Natural killer cell (primary cell): ENCODE data around the gene KIF1A. TPM values are rescaled to one million over a fixed set of nuclear protein-coding genes. Genes with fewer than 3 reads are reported as not detected.

Experiments used
- ATAC-seq, 3 donors: fragments of 150-1000 bp in 2 of 3; fragments of 200-7000 bp in 1 of 3; cut with Tn5 transposase; 1 replicate in 1 of 3; 2 replicates in 2 of 3; pipeline ENCODE4 v1.10.0; 2021; ENCODE audit warnings: mild to moderate bottlenecking in 2 of 3, moderate library complexity in 2 of 3
- DNase-seq, 2 donors: peaks; one replicate each; pipeline versions ENCODE4 v3.0.0 to v3.0.0-alpha.2; 2013 to 2021; ENCODE audit warnings: mixed read lengths in 1 of 2
- H3K27ac ChIP-seq: one replicate; pipeline ENCODE4 v1.5.1; 2013; ENCODE audit warnings: mild to moderate bottlenecking, low read length
- H3K27me3 ChIP-seq: one replicate; pipeline ENCODE4 v1.6.1; 2013; ENCODE audit warnings: low read length; ENCODE audit not compliant: control insufficient read depth, insufficient read depth
- H3K36me3 ChIP-seq: one replicate; pipeline ENCODE4 v1.6.1; 2013; ENCODE audit warnings: low read length; ENCODE audit not compliant: control insufficient read depth, insufficient read depth
- H3K4me1 ChIP-seq: one replicate; pipeline ENCODE4 v1.6.1; 2013; ENCODE audit warnings: low read length; ENCODE audit not compliant: control insufficient read depth, insufficient read depth
- H3K4me3 ChIP-seq: one replicate; pipeline ENCODE4 v1.5.1; 2013; ENCODE audit warnings: low read length
- H3K9me3 ChIP-seq: one replicate; pipeline ENCODE4 v1.6.1; 2013; ENCODE audit warnings: low read length; ENCODE audit not compliant: control insufficient read depth, insufficient read depth
- H3K27ac Mint-ChIP-seq, 2 donors: one replicate each; pipeline ENCODE4 v1.8.0; 2022; ENCODE audit warnings: mild to moderate bottlenecking in 2 of 2, mixed read lengths in 2 of 2, moderate library complexity in 1 of 2
- H3K27me3 Mint-ChIP-seq, 2 donors: one replicate each; pipeline ENCODE4 v1.8.0; 2022; ENCODE audit warnings: low read depth in 2 of 2, mixed read lengths in 2 of 2
- H3K36me3 Mint-ChIP-seq: one replicate; pipeline ENCODE4 v1.8.0; 2022; ENCODE audit warnings: mixed read lengths
- H3K4me1 Mint-ChIP-seq, 2 donors: one replicate each; pipeline ENCODE4 v1.8.0; 2022; ENCODE audit warnings: mixed read lengths in 2 of 2
- H3K4me3 Mint-ChIP-seq: one replicate; pipeline ENCODE4 v1.8.0; 2022; ENCODE audit warnings: mild to moderate bottlenecking, moderate library complexity, mixed read lengths
- H3K9me3 Mint-ChIP-seq, 2 donors: one replicate each; pipeline ENCODE4 v1.8.0; 2022; ENCODE audit warnings: mixed read lengths in 2 of 2
- CTCF ChIP-seq: fragments of 200-600 bp; IDR thresholded peaks from one replicate; pipeline ENCODE4 v1.8.0; 2022; ENCODE audit warnings: antibody characterized with exemption
- WGBS: methylation state at CpG from one replicate; pipeline ENCODE4 v1.1.7; 2013; ENCODE audit warnings: missing lambda C conversion rate; ENCODE audit not compliant: insufficient coverage; 5-methylcytosine and 5-hydroxymethylcytosine counted together
- intact Hi-C: fragments of 100-400 bp; cut with micrococcal nuclease; formaldehyde crosslinking; loops from one replicate; pipeline ENCODE4 v1.14.2; 2022
- total RNA-seq, 4 donors: library from RNA; stranded (reverse); fragments of 120-200 nt in 1 of 4; gene quantifications; one replicate each; pipeline versions ENCODE4 v1.2.3 to v1.2.4, GENCODE V29; 2013 to 2022

Gene KIF1A
- total RNA-seq = under 1 TPM in 1 of 3 donors, not detected in 2; 0.09 TPM
- total RNA-seq (2013) = not detected

DNA sequence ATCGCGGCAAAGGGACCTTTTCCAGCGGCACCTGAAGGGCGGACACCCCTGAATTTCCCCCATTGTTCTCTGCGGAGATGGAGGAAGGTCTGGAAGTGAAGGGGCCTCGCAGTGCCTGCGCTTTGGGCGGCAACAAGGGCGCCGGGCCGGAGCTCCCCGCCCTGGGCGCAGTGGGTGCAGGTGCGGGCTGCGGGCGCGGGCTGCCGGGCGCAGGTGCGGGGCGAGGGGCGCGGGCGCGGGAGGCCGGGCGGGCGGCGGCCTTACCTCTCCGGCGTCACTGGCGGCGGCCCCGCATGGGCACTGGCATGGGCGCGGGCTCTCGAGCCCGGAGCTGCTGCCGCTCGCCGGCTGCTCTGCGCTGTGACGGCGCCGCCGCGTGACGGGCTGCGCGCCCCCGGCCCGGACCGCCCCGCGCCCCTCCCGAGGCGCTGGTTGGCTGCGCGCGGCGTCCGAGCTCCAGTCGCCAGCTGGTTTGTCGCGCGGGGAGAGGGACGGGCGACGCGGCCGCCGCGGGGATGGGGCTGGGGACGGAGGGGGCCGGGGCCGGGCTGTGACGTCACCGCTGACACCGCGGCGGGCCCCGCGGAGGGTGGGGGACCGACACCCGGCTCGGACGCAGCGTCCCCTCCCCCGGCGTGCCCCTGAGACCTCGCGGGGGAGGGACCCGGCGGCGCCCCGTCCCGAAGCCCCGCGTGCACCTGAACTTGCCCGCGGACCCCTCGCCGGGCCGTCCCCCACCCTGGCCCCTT is at the start of gene KIF1A:
Gene KIF1A (minus strand): TSS at position 362 of the 749 bp plus-strand sequence. CDS start 22,467 bp downstream, outside the sequence.
- H3K27ac ChIP-seq = no peak within 1 kb of the TSS
- H3K9me3 ChIP-seq = no peaks in the 10 kb centered on the region
- H3K4me3 ChIP-seq = no peak within 1 kb of the TSS
- DNase-seq = no peak
- Mint-ChIP-seq H3K36me3 (no peaks in the 10 kb centered on the region), H3K4me3 (no peak within 1 kb of the TSS), H3K27me3 (peaks cover 47 to 56% of the 10 kb centered on the region in 2 donors), H3K4me1 (no peaks in the 10 kb centered on the region), H3K27ac (no peak within 1 kb of the TSS), H3K9me3 (no peaks in the 10 kb centered on the region)
- intact Hi-C loops = no loop called here
- no peaks in the 10 kb centered on the region for H3K4me1 ChIP-seq
- H3K27me3 ChIP-seq = peaks cover 28% of the 10 kb centered on the region
- WGBS = under 1% methylated on average over 104 of the region's 104 CpGs
- H3K36me3 ChIP-seq = no peaks in the 10 kb centered on the region
- ATAC-seq = peak in 2 of 3 donors; percentile 42 to 53
- TF ChIP-seq CTCF = no peak

DNA sequence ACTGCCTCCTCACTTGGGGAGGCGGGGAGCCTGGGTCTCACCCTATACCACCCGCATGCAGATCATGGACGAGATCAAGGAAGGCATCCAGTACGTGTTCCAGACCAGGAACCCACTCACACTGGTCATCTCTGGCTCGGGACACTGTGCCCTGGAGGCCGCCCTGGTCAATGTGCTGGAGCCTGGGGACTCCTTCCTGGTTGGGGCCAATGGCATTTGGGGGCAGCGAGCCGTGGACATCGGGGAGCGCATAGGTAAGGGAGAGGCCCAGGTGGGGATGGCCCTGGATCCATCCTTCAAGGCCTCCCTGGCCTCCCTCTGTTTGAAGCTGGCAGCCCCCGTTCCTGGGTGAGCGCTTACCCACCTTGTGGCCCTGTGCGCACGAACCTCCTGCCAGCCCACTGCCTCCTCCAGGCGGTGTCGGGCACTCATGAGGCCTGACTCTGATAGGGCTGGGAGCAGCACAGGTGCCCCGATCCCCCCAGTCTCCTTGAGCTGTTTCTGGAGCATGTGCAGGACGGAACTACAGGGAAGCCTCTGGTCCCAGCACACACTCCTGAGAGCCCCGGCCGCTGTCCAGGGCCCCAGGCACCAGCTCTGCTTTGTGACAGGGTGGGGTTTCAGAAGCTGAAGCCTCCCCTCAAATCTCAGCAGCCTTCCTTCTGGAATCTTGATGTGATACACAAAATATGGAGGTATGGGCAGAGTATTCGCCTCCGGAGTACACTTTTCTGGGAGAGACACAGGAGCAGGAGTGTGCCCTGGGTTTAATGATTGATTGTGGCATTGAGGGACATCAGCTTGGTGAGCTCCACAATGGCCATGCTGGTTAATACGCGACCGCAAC is 49.3 kb upstream of the KIF1A start:
- H3K36me3 Mint-ChIP-seq = no peaks in the 10 kb centered on the region
- H3K4me3 Mint-ChIP-seq = no peak overlapping the region
- 92% methylated on average over 25 of the region's 25 CpGs for WGBS
- no peak for ATAC-seq
- no peaks in the 10 kb centered on the region for H3K9me3 Mint-ChIP-seq
- H3K9me3 ChIP-seq = no peaks in the 10 kb centered on the region
- peaks cover 0 to 5% of the 10 kb centered on the region in 2 donors for H3K4me1 Mint-ChIP-seq
- no peak for TF ChIP-seq CTCF
- intact Hi-C loops = no loop called here
- no peaks in the 10 kb centered on the region for H3K36me3 ChIP-seq
- H3K27me3 Mint-ChIP-seq = peaks cover 0 to 6% of the 10 kb centered on the region in 2 donors
- H3K27ac Mint-ChIP-seq = no peak overlapping the region
- no peak for DNase-seq
- H3K27ac ChIP-seq = no peak overlapping the region
- H3K27me3 ChIP-seq = no peaks in the 10 kb centered on the region
- no peaks in the 10 kb centered on the region for H3K4me1 ChIP-seq
- H3K4me3 ChIP-seq = no peak overlapping the region

DNA sequence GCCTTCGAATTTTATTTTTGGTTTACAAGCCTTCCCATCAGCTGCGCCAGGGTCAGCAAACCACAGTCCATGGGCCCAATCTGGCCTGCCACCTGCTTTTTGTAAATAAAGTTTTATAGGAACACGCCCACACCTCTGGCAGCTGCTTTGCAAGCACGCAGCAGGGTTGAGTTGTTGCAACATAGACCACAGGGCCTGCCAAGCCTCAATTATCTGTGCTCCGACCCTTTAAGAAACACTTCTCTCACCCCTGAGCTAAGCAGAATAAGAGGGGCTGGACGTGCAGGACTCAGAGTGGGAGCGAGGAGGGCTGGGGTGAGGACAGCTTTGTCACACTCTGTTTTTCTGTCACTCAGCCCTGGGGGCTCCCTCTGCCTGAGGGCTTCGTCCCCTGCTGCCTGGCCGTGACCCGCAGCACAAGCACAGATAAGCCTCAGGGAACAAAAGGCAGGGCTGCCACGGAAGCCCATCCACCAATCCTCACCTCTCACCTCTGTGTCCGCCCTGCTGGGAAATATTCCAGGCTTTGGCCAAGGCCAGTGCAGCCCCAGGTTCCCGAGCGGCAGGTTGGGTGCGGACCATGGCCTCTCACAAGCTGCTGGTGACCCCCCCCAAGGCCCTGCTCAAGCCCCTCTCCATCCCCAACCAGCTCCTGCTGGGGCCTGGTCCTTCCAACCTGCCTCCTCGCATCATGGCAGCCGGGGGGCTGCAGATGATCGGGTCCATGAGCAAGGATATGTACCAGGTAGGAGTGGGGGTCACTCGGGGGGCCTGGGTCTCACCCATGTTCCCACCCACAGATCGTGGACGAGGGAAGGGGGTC is 48.5 kb upstream of the KIF1A start, which contains the start of gene AGXT:
Gene AGXT (plus strand): TSS at position 539 of the 823 bp plus-strand sequence. CDS start 42 bp downstream, at position 581.
- Histone ChIP-seq H3K9me3 (no peaks in the 10 kb centered on the region), H3K27me3 (no peaks in the 10 kb centered on the region), H3K36me3 (no peaks in the 10 kb centered on the region), H3K4me3 (no peak within 1 kb of the TSS), H3K4me1 (no peaks in the 10 kb centered on the region), H3K27ac (no peak within 1 kb of the TSS)
- Mint-ChIP-seq H3K36me3 (no peaks in the 10 kb centered on the region), H3K27me3 (peaks cover 0 to 9% of the 10 kb centered on the region in 2 donors), H3K4me1 (peaks cover 0 to 5% of the 10 kb centered on the region in 2 donors), H3K27ac (no peak within 1 kb of the TSS), H3K4me3 (no peak within 1 kb of the TSS), H3K9me3 (no peaks in the 10 kb centered on the region)
- ATAC-seq (no peak), DNase-seq (no peak)
- 84% methylated on average over 21 of the region's 21 CpGs for WGBS
- TF ChIP-seq CTCF = no peak
- intact Hi-C loops = no loop called here
